ENCODE results near the gene CENPX.

Gene CENPX

DNA sequence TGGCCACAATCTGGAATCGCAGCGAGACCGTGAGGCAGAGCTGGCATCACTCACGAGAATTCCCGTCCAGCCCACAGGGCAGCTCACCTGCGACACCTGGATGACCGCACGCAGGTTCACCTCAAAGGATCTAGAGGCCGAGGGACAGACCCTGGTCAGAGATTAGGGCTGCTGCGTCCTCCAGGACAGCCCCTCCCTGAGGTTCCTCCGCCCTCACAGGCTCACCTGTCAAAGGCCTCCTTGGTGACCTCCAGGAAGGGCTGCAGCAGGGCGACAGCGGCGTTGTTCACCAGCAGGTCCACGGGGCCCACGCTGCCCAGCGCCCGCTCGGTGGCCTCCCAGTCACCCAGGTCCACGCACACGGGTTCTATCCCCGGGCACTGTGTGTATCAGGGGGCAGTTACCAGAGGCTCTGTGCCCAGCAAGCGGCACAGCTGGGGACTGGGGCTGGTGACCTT is 14.0 kb upstream of the CENPX start:
- TF ChIP-seq, protein P1, sequence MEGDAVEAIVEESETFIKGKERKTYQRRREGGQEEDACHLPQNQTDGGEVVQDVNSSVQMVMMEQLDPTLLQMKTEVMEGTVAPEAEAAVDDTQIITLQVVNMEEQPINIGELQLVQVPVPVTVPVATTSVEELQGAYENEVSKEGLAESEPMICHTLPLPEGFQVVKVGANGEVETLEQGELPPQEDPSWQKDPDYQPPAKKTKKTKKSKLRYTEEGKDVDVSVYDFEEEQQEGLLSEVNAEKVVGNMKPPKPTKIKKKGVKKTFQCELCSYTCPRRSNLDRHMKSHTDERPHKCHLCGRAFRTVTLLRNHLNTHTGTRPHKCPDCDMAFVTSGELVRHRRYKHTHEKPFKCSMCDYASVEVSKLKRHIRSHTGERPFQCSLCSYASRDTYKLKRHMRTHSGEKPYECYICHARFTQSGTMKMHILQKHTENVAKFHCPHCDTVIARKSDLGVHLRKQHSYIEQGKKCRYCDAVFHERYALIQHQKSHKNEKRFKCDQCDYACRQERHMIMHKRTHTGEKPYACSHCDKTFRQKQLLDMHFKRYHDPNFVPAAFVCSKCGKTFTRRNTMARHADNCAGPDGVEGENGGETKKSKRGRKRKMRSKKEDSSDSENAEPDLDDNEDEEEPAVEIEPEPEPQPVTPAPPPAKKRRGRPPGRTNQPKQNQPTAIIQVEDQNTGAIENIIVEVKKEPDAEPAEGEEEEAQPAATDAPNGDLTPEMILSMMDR (conservative IDR thresholded peaks at IDR 0.05), result no peak
- peak overlapping the region; percentile 91 for H3K27ac ChIP-seq

DNA sequence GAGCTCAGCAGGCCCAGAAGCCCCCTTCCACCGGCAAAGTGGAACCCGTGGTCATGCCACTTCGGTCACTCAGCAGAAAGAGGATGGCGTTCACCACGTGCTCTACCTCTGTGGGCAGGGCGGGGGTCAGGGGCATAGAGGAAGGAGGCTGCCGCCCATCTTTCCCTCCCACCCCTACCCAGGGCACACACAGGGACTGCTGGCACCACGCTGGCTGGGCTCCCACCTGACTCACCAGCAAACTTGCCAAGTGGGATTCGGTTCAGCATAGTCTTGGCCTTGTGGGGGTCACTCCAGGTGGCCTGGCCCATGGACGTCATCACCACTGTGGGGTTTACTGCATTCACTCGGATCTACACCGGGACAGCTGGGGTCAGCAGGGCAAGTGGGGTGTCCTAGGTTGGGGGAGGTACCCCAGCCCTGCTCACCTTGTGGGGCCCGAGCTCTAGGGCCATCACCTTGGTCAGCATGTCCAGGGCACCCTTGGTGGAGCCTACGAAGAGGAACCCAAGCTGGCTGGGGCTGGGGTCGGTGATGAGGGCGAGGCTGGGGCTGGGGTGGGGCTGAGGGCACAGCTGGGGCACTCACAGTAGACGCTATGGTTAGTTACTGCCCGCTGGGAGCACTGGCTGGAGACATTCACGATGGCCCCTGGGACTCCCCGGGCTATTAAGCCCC is 13.4 kb upstream of the CENPX start:
- peak overlapping the region; percentile 91 for H3K27ac ChIP-seq
- TF ChIP-seq, protein P1 (conservative IDR thresholded peaks at IDR 0.05), result no peak

DNA sequence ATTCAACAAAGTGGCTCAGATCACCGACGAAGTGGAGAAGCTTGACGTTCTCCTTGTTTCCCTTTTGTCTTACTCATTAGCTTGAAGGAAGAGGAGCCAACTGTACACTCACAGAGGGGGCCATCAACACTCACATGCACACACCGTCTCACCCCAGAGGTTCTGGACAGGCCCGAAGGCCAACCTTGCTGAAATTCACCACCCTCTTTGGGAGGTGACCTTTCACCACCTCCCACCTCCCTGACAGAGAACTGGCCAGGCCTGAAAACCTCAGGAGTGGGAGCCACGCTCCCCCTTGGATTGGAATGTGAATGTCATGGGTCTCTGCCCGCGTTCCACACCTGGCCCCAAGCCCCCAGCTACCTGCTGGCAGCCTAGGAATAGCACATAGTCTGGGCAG is 12.8 kb upstream of the CENPX start:
- peak overlapping the region; percentile 91 for H3K27ac ChIP-seq
- TF ChIP-seq, protein P1 (conservative IDR thresholded peaks at IDR 0.05), result no peak

DNA sequence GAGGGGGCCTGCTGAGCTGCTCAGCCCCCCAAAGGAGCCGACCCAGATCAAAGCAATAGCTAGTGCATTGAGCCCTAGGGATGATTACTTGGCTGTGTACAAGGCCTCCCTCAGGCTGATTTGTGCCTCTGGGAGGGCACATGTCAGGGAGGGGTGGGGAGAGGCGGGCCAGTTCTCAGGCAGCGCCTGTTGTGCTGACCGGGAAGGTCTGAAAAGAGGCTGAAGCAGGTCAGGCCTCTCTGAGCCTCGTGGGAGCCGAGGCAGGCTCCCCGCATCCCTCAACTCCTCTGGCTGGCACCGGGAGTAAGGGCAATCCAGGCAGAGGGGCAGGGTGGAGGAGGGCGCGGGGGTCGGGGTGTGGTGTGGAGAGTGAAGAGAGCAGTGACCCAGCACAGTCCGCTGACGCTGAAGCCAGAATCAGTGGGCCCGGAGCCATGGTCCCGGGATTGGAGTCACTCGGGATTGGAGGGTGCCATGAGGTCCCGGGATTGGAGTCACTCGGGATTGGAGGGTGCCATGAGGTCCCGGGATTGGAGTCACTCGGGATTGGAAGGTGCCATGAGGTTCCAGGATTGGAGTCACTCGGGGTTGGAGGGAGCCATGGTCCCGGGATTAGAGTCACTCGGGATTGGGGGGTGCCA is 11.8 kb upstream of the CENPX start:
- peak overlapping the region; percentile 11 for H3K27ac ChIP-seq
- TF ChIP-seq, protein P1 (conservative IDR thresholded peaks at IDR 0.05), result no peak

- peak overlapping the region; percentile 11; the same call in 1 of the 2 replicates for H3K27ac ChIP-seq
- TF ChIP-seq, protein P1 (conservative IDR thresholded peaks at IDR 0.05), result no peak
Observed at GRCh38 chr17:82033359-82034085, 10.8 kb upstream of the CENPX start.

GRCh38 chr17:82031885-82032627 is 9.4 kb upstream of the CENPX start:
- H3K27ac ChIP-seq, result peak overlapping the region; percentile 98
- TF ChIP-seq, protein P1 (conservative IDR thresholded peaks at IDR 0.05), result no peak

Data from VCaP (cell line).